ENCODE results near the gene UBXN4.

DNA sequence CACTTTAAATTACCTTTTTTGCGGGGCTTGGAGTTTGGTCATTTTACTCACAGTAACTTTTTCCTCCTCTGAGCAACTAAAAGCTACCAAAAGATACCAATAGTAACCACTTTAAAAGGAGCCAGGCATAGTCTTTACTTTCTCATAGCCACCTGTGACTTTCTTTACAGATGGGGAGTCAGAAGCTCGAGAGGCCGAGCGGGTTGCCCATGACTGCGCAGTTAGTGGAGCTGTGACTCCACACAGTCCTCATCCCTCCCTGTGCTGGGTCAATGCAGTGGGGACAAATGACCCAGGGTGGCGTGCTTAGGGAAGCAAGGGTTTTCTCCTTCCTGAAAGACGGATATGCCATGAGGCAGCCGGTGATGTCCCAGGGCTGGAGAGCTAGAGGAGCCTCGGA is 83.5 kb downstream of the UBXN4 start:
- TF ChIP-seq CTCF (IDR thresholded peaks at IDR 0.05; ENCODE audit: extremely low read depth in 1 of 2, insufficient read depth in 1 of 2, low read depth in 1 of 2, low read length in 2 of 2), result no peak
- TF ChIP-seq POLR2A (IDR thresholded peaks at IDR 0.05; ENCODE audit: low read depth, low read length), result no peak
- no peak for TF ChIP-seq GATA2 (IDR thresholded peaks at IDR 0.05; ENCODE audit: insufficient read depth, insufficient read length, low read depth, low read length)
- no peak for TF ChIP-seq EZH2 (IDR thresholded peaks at IDR 0.05; ENCODE audit: borderline replicate concordance, low read depth, low read length, severe bottlenecking)
- TF ChIP-seq MYC (IDR thresholded peaks at IDR 0.05; ENCODE audit: low read depth, low read length), result no peak
- TF ChIP-seq JUN (IDR thresholded peaks at IDR 0.05; ENCODE audit: borderline replicate concordance, insufficient read depth, insufficient read length, low read depth), result no peak
- no peak for TF ChIP-seq POLR2AphosphoS5 (IDR thresholded peaks at IDR 0.05; ENCODE audit: insufficient read depth, low read depth, low read length)

Measured in endothelial cell of umbilical vein (primary cell).